ENCODE results near the gene CNTNAP4. TPM values are rescaled to one million over a fixed set of nuclear protein-coding genes. Genes with fewer than 3 reads are reported as not detected.

The CNTNAP4 gene
- total and polyA plus RNA-seq, 3 experiments from 2014 or later = not detected

DNA sequence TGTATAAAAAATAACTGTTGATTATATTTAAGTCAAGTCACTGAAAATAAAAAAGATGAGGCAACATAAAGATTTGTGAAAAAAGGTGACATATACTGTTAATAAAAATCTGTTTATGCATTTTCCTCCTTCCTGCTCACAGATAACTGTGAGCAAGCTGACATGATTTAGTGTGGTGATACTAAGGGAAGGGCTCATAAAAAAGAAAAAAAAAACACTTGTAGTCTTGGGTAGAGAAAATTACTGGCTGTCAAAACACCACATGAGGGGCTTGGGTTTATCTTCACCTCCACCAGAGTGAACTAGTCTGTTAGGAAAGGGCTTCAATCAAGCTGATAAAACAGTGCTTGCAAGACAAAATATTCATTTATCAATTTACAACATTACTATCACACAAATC lies 247.6 kb downstream of the CNTNAP4 start:
- Histone ChIP-seq H3K36me3 (ENCODE audit: insufficient read depth, low read length) (no peaks in the 10 kb centered on the region), H3K27me3 (ENCODE audit: insufficient read depth, low read length, poor library complexity, severe bottlenecking) (no peaks in the 10 kb centered on the region), H3K4me3 (ENCODE audit: low read length) (no peak overlapping the region), H3K9me3 (ENCODE audit: low read length) (no peaks in the 10 kb centered on the region), H3K4me1 (ENCODE audit: insufficient read depth, low read length) (no peaks in the 10 kb centered on the region), H3K27ac (ENCODE audit: low read depth, low read length) (no peak overlapping the region)
- Mint-ChIP-seq H3K27ac (no peak overlapping the region), H3K36me3 (no peaks in the 10 kb centered on the region), H3K9me3 (peaks cover 0 to 20% (median 11%) of the 10 kb centered on the region in 5 donors), H3K4me1 (no peaks in the 10 kb centered on the region), H3K4me3 (no peak overlapping the region), H3K27me3 (no peaks in the 10 kb centered on the region)
- no peak for DNase-seq
- POLR2A ChIA-PET = no interaction called here
- CTCF ChIA-PET = no interaction called here

DNA sequence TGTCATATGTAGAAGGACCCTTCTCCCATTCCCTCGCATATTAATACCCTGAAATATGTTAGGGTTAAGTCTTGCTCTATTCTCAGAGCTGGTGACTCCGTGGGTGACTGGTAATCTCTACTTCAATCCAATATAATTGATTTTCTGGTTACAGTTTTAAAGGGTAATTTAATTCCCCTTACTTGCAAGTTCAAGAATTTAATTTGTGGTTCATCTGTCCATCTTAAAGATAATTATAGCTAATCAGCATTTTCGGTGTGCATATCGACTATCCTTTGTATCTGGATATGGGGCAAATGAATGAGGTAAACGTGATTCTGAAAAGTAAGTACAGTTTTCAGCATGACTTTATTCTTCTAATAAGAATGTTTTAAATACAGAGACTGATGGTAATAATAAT lies 250.0 kb downstream of the CNTNAP4 start:
- Histone ChIP-seq H3K27me3 (ENCODE audit: insufficient read depth, low read length, poor library complexity, severe bottlenecking) (no peaks in the 10 kb centered on the region), H3K36me3 (ENCODE audit: insufficient read depth, low read length) (no peaks in the 10 kb centered on the region), H3K4me1 (ENCODE audit: insufficient read depth, low read length) (no peaks in the 10 kb centered on the region), H3K9me3 (ENCODE audit: low read length) (no peaks in the 10 kb centered on the region), H3K4me3 (ENCODE audit: low read length) (no peak overlapping the region), H3K27ac (ENCODE audit: low read depth, low read length) (no peak overlapping the region)
- H3K27ac Mint-ChIP-seq = no peak overlapping the region
- no peaks in the 10 kb centered on the region for H3K4me1 Mint-ChIP-seq
- H3K9me3 Mint-ChIP-seq = peaks cover 0 to 14% (median 7%) of the 10 kb centered on the region in 5 donors
- no peaks in the 10 kb centered on the region for H3K36me3 Mint-ChIP-seq
- DNase-seq = no peak
- no peak overlapping the region for H3K4me3 Mint-ChIP-seq
- H3K27me3 Mint-ChIP-seq = no peaks in the 10 kb centered on the region
- CTCF ChIA-PET = no interaction called here
- POLR2A ChIA-PET = no interaction called here

GRCh38 chr16:76529120-76529519 lies 251.9 kb downstream of the CNTNAP4 start:
- Histone ChIP-seq H3K27ac (ENCODE audit: low read depth, low read length) (no peak overlapping the region), H3K9me3 (ENCODE audit: low read length) (no peaks in the 10 kb centered on the region), H3K27me3 (ENCODE audit: insufficient read depth, low read length, poor library complexity, severe bottlenecking) (no peaks in the 10 kb centered on the region), H3K36me3 (ENCODE audit: insufficient read depth, low read length) (no peaks in the 10 kb centered on the region), H3K4me1 (ENCODE audit: insufficient read depth, low read length) (no peaks in the 10 kb centered on the region), H3K4me3 (ENCODE audit: low read length) (no peak overlapping the region)
- POLR2A ChIA-PET = no interaction called here
- H3K27me3 Mint-ChIP-seq = no peaks in the 10 kb centered on the region
- peaks cover 0 to 26% (median 9%) of the 10 kb centered on the region in 5 donors for H3K9me3 Mint-ChIP-seq
- CTCF ChIA-PET = no interaction called here
- no peaks in the 10 kb centered on the region for H3K4me1 Mint-ChIP-seq
- no peak overlapping the region for H3K27ac Mint-ChIP-seq
- H3K36me3 Mint-ChIP-seq = no peaks in the 10 kb centered on the region
- DNase-seq = no peak
- no peak overlapping the region for H3K4me3 Mint-ChIP-seq

- Histone ChIP-seq H3K4me1 (ENCODE audit: insufficient read depth, low read length) (no peaks in the 10 kb centered on the region), H3K9me3 (ENCODE audit: low read length) (no peaks in the 10 kb centered on the region), H3K27me3 (ENCODE audit: insufficient read depth, low read length, poor library complexity, severe bottlenecking) (no peaks in the 10 kb centered on the region), H3K4me3 (ENCODE audit: low read length) (no peak overlapping the region), H3K36me3 (ENCODE audit: insufficient read depth, low read length) (no peaks in the 10 kb centered on the region), H3K27ac (ENCODE audit: low read depth, low read length) (no peak overlapping the region)
- H3K36me3 Mint-ChIP-seq = no peaks in the 10 kb centered on the region
- no peak overlapping the region for H3K27ac Mint-ChIP-seq
- POLR2A ChIA-PET = no interaction called here
- H3K4me3 Mint-ChIP-seq = no peak overlapping the region
- no peak for DNase-seq
- peaks cover 0 to 27% (median 9%) of the 10 kb centered on the region in 5 donors for H3K9me3 Mint-ChIP-seq
- CTCF ChIA-PET = no interaction called here
- H3K4me1 Mint-ChIP-seq = no peaks in the 10 kb centered on the region
- no peaks in the 10 kb centered on the region for H3K27me3 Mint-ChIP-seq
These were observed 254.0 kb downstream of the CNTNAP4 start for GRCh38 chr16:76531236-76531635.

- H3K36me3 Mint-ChIP-seq = no peaks in the 10 kb centered on the region
- peaks cover 0 to 31% (median 8%) of the 10 kb centered on the region in 5 donors for H3K9me3 Mint-ChIP-seq
- H3K27me3 Mint-ChIP-seq = no peaks in the 10 kb centered on the region
- H3K9me3 ChIP-seq (ENCODE audit: low read length) = no peaks in the 10 kb centered on the region
- no peaks in the 10 kb centered on the region for H3K4me1 Mint-ChIP-seq
- ChIA-PET CTCF (no interaction called here), POLR2A (no interaction called here)
- H3K27me3 ChIP-seq (ENCODE audit: insufficient read depth, low read length, poor library complexity, severe bottlenecking) = no peaks in the 10 kb centered on the region
- H3K4me3 ChIP-seq (ENCODE audit: low read length) = no peak overlapping the region
- no peak overlapping the region for H3K27ac Mint-ChIP-seq
- no peaks in the 10 kb centered on the region for H3K36me3 ChIP-seq (ENCODE audit: insufficient read depth, low read length)
- no peak for DNase-seq
- H3K4me3 Mint-ChIP-seq = no peak overlapping the region
- no peak overlapping the region for H3K27ac ChIP-seq (ENCODE audit: low read depth, low read length)
- no peaks in the 10 kb centered on the region for H3K4me1 ChIP-seq (ENCODE audit: insufficient read depth, low read length)
These were observed 255.2 kb downstream of the CNTNAP4 start for GRCh38 chr16:76532188-76532973.

GRCh38 chr16:76539609-76540008 lies 262.4 kb downstream of the CNTNAP4 start:
- no peaks in the 10 kb centered on the region for H3K36me3 ChIP-seq (ENCODE audit: insufficient read depth, low read length)
- no peak overlapping the region for H3K27ac ChIP-seq (ENCODE audit: low read depth, low read length)
- Mint-ChIP-seq H3K9me3 (peaks cover 0 to 23% (median 3%) of the 10 kb centered on the region in 5 donors), H3K27me3 (no peaks in the 10 kb centered on the region), H3K36me3 (no peaks in the 10 kb centered on the region), H3K4me3 (no peak overlapping the region), H3K27ac (no peak overlapping the region), H3K4me1 (no peaks in the 10 kb centered on the region)
- no peaks in the 10 kb centered on the region for H3K27me3 ChIP-seq (ENCODE audit: insufficient read depth, low read length, poor library complexity, severe bottlenecking)
- no peaks in the 10 kb centered on the region for H3K4me1 ChIP-seq (ENCODE audit: insufficient read depth, low read length)
- H3K9me3 ChIP-seq (ENCODE audit: low read length) = no peaks in the 10 kb centered on the region
- DNase-seq = no peak
- ChIA-PET POLR2A (no interaction called here), CTCF (no interaction called here)
- no peak overlapping the region for H3K4me3 ChIP-seq (ENCODE audit: low read length)

GRCh38 chr16:76541070-76541469 lies 263.9 kb downstream of the CNTNAP4 start:
- H3K36me3 ChIP-seq (ENCODE audit: insufficient read depth, low read length) = no peaks in the 10 kb centered on the region
- no peak overlapping the region for H3K27ac ChIP-seq (ENCODE audit: low read depth, low read length)
- Mint-ChIP-seq H3K36me3 (no peaks in the 10 kb centered on the region), H3K9me3 (peaks cover 0 to 20% (median 3%) of the 10 kb centered on the region in 5 donors), H3K4me3 (no peak overlapping the region), H3K27ac (no peak overlapping the region), H3K4me1 (no peaks in the 10 kb centered on the region), H3K27me3 (no peaks in the 10 kb centered on the region)
- no peaks in the 10 kb centered on the region for H3K27me3 ChIP-seq (ENCODE audit: insufficient read depth, low read length, poor library complexity, severe bottlenecking)
- H3K9me3 ChIP-seq (ENCODE audit: low read length) = no peaks in the 10 kb centered on the region
- no peak overlapping the region for H3K4me3 ChIP-seq (ENCODE audit: low read length)
- POLR2A ChIA-PET = no interaction called here
- no peak for DNase-seq
- CTCF ChIA-PET = no interaction called here
- H3K4me1 ChIP-seq (ENCODE audit: insufficient read depth, low read length) = no peaks in the 10 kb centered on the region

- Mint-ChIP-seq H3K36me3 (no peaks in the 10 kb centered on the region), H3K4me1 (no peaks in the 10 kb centered on the region), H3K27me3 (no peaks in the 10 kb centered on the region), H3K27ac (no peak overlapping the region), H3K9me3 (peaks cover 5 to 18% (median 10%) of the 10 kb centered on the region in 5 donors), H3K4me3 (no peak overlapping the region)
- POLR2A ChIA-PET = no interaction called here
- Histone ChIP-seq H3K36me3 (ENCODE audit: insufficient read depth, low read length) (no peaks in the 10 kb centered on the region), H3K27ac (ENCODE audit: low read depth, low read length) (no peak overlapping the region), H3K4me1 (ENCODE audit: insufficient read depth, low read length) (no peaks in the 10 kb centered on the region), H3K9me3 (ENCODE audit: low read length) (no peaks in the 10 kb centered on the region), H3K27me3 (ENCODE audit: insufficient read depth, low read length, poor library complexity, severe bottlenecking) (no peaks in the 10 kb centered on the region), H3K4me3 (ENCODE audit: low read length) (no peak overlapping the region)
- CTCF ChIA-PET = no interaction called here
- no peak for DNase-seq
These were observed 288.3 kb downstream of the CNTNAP4 start for GRCh38 chr16:76565542-76565941.
